LNCaP clone FGC (cell line): ENCODE measurements around the gene FAM120A.
A peak's percentile ranks its signal among the peaks of the same experiment; 100 is the strongest.

ENCODE experiments used
- DNase-seq: peaks from one replicate; pipeline ENCODE4 v3.0.0-alpha.2; 2011; ENCODE audit warnings: low read depth
- H3K4me3 ChIP-seq: 2 replicates; pipeline ENCODE4 v1.5.1; 2011; ENCODE audit warnings: mild to moderate bottlenecking, low read depth, low read length, control low read depth
- CTCF ChIP-seq: IDR thresholded peaks from 2 replicates; pipeline ENCODE4 v1.5.1; 2012; ENCODE audit warnings: mild to moderate bottlenecking; ENCODE audit not compliant: control insufficient read depth, insufficient read depth; ENCODE audit errors: extremely low read depth

FAM120A gene

GRCh38 chr9:93513606-93514005, 62.1 kb downstream of the FAM120A start:
- no peak for TF ChIP-seq CTCF

GRCh38 chr9:93517331-93517730, 65.8 kb downstream of the FAM120A start:
- no peak overlapping the region for H3K4me3 ChIP-seq
- no peak for DNase-seq
- TF ChIP-seq CTCF = no peak

More at GRCh38 chr9:93513606-93514005, 62.1 kb downstream of the FAM120A start:
- DNase-seq = no peak
- H3K4me3 ChIP-seq = no peak overlapping the region

- no peak overlapping the region for H3K4me3 ChIP-seq
- no peak for DNase-seq
- no peak for TF ChIP-seq CTCF
Measured at GRCh38 chr9:93520523-93520922, 69.0 kb downstream of the FAM120A start.

GRCh38 chr9:93522736-93523135, 71.3 kb downstream of the FAM120A start:
- no peak for TF ChIP-seq CTCF
- no peak overlapping the region for H3K4me3 ChIP-seq
- no peak for DNase-seq

GRCh38 chr9:93523518-93524144, 72.1 kb downstream of the FAM120A start:
- no peak for TF ChIP-seq CTCF
- DNase-seq = no peak
- H3K4me3 ChIP-seq = no peak overlapping the region

GRCh38 chr9:93525476-93525875, 74.0 kb downstream of the FAM120A start:
- no peak for DNase-seq
- no peak for TF ChIP-seq CTCF

GRCh38 chr9:93531374-93531773, 79.9 kb downstream of the FAM120A start:
- TF ChIP-seq CTCF = 0 out of 2 replicates have a peak, but pooled peaks have one; percentile 33
- DNase-seq = peak; percentile 71
- H3K4me3 ChIP-seq = no peak overlapping the region

More at GRCh38 chr9:93525476-93525875, 74.0 kb downstream of the FAM120A start:
- H3K4me3 ChIP-seq = no peak overlapping the region
